Stimulated activated CD4-positive, alpha-beta T cell treated with anti-CD3 and anti-CD28 coated beads, Interleukin-1b, Interleukin-23, amount 100 ng/mL, for 4 hours (primary cell): ENCODE data around the gene CPTP.

Experiments
- DNase-seq, 2 donors: peaks; one replicate each; pipeline ENCODE4 v3.0.0-alpha.2; 2020; ENCODE audit warnings: low read depth in 2 of 2

The CPTP gene

DNA sequence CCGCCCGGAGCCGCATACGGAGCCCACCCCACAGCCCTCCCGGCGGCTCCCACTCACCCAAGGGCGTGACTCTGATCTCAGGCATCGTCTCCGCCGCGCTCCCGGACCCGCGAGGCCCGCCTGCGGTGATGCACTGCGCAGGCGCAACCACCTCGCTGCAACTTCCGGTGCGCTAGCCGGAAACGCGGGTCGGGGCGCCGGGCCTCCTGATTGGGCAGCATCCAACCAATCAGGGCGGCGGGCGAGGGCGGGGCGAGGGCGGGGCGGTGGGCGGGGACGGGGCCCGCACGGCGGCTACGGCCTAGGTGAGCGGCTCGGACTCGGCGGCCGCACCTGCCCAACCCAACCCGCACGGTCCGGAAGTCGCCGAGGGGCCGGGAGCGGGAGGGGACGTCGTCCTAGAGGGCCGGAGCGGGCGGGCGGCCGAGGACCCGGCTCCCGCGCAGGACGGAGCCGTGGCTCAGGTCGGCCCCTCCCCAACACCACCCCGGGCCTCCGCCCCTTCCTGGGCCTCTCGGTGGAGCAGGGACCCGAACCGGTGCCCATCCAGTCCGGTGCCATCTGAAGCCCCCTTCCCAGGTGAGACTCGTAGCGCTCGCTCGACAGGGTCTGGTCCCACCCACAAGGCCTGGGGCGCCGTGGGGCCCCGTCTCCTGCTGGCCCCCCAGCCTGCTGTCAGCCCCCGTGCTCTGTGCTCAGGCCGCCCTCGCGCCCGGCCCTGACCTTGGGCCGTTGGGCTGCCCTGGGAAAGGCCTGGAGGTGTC is at the start of gene CPTP, which contains the start of gene INTS11:
Gene CPTP (plus strand): TSS at position 279 of the 764 bp plus-strand sequence. CDS start 2,109 bp downstream, outside the sequence.
Gene INTS11 (minus strand): TSS at position 137 of the 764 bp plus-strand sequence. CDS start 52 bp downstream, at position 85.
- peak; percentile 95 for DNase-seq

DNA sequence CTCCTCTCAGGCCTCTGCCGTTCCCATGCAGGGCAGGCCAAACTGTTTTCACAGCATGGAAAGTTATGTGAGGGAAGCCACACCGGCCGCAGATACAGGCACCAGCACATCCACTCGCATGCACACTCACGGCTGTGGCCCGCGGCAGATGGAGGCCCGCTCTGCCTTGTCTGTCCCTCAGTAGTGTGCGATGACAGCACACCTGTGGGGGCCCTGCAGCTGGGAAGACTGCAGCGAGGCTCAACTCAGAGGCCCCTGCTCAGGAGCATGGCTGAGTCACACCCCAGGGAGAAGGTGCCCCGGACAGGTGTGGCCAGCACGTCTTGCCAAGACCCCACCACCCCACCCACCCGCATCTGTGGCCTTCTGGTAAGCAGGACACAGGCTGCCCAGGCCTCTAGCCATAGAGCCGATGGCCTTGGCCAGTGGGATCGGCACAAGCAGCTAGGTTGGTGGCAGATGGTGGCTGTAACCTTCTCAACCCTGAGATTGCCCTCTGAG is 49.6 kb upstream of the CPTP start:
- DNase-seq = no peak

DNA sequence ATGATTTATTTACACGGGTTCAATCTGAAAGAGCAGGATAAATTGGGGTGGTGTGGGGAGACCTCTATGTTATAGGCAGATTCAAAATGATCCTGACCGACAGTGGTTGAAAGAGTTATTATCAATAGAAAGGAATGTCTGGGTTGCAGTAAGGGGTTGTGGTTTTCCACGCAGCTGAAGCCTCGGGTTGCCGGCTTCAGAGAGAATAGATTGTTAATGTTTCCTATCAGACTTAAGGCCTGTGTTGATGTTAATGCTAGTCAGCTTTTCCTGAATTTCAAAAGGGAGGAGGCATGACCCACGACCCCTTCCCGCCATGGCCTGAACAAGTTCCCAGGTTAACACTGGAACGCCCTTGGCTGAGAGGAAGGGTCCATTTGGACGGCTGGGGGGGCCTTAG is 48.8 kb upstream of the CPTP start:
- DNase-seq = no peak

DNA sequence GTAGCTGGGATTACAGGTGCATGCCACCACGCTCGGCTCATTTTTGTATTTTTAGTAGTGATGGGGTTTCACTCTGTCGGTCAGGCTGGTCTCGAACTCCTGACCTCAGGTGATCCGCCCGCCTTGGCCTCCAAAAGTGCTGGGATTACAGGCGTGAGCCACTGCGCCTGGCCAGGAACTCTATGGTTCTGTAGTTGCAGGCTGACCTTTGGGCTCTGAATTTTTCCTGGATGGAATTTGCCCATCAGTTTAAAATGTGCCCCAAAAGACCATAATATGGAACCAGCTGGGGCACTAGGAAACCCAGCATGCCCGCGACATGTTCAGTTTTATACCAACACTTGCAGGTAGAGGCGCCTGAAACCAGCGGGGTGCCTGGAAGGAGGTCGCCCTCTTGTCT is 46.0 kb upstream of the CPTP start:
- DNase-seq = no peak

DNA sequence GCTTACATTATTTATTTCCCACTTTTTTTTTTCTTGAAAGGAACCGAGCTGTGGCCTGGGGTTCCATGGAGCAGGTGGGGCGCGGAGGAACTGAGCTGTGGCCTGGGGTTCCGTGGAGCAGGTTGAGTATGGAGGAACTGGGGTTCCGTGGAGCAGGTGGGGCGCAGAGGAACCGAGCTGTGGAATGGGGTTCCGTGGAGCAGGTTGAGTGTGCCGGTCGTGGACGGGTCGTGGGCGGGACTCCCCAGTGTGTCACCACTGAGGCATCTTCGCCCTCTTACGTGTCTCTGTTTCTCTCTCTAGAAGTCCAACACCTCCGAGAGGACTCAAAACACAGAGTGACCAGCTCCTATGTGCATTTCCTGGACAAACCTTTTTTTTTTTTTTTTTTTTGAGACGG is 45.6 kb upstream of the CPTP start:
- DNase-seq = no peak

DNA sequence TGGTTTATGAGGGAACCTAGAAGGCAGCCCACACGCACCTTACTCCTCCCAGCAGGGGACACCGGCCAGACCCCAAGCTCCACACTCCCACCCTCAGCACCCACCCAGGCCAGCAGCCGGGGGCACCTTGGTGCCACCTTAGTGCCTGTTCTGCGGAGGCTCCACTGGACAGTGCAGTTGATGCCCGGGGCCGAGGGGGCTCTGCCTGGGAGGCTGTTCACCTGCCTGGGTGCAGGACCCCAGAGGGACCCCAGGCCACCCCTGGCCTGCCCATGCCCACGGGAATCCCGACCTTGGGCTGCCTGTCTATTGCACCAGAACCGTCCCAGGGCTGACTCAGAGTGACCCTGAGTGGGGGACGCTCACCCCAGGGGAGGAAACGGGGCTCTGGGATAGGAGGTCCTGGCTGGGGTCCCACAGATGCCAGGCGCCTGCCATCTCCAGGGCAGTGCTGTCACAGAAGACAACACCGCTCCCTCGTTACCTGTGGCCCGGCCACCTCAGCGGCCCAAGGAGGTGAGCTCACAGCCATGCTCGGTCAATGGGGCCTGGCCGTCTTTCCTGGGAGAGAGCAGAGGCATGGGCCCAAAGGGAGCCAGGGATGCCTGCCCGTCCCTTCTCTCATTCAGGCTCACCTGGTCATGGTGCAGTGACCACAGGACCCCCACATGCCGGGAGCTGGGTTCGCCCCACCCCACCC is 43.7 kb upstream of the CPTP start:
- DNase-seq = no peak

DNA sequence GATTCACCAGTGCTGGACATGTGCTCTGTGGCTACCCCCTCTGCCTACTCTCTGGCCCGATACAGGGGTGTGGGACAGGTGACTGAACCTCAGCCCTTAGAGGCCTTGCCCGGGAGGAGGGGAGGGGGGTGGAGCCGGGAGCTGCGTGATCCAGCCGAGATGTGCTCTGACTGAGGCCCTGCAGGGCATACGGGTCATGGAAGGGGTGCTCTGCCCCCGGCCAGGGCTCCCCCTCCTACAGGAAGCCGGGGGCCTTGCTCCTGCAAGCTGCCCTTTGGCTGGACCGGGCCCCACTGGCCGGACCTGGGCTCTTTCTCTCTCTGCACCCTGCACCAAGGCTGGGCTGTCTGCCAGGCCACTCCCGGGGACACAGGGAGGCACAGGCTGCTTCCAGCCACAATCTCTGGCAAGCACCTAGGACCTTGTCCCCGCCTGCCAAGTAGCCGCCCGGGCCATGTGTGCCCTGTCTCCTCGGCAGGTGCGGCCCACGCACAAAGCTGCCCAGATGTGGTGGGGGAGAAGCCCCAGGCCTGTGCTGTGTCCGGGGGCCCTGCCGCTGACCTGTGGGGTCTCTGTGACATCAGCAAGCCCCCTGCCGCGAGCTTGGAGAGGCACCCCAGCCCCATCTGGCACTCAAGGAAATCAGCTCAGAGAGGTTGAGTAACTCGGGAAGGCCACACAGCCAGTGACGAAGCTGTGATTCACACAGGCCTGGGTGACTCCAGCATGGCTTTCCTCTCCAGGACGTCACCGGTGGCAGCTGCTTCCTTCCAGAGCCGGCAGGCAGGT is 42.9 kb upstream of the CPTP start:
- DNase-seq = no peak

DNA sequence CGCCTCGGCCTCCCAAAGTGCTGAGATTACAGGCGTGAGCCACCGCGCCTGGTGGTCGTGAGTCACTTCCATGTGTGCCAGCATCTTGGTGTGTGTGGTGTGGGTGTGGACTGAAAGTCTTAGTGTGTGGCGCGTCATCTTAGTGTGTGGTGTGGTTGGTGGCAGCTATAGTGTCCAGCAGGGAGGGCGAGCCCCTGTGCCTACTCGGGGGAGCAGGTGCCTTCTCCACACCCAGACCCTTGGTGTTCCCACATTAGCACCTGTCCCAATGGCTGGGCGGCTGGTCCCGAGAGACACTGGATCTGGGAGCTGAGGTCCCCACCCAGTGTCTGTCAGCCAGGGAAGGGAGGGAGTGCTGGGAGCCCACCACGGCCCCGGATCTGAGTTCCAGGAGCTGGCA is 41.6 kb upstream of the CPTP start:
- DNase-seq = no peak

DNA sequence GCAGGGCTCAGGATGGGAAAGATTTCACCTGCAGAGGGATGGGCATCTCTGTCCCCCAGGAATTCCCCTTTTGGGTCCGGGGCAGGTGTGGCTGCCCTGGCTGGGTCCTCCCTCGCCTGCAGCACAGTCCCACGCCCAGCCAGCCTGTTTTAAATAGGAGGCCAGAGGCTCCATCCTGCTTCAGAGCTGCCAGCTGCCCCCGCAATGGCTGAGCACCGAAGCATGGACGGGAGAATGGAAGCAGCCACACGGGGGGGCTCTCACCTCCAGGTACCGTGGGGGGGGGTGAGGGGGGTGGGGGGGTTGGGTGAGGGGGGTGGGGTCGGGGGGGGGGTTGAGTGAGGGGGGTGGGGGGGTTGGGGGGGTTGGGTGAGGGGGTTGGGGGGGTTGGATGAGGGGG is 40.8 kb upstream of the CPTP start:
- no peak for DNase-seq

DNA sequence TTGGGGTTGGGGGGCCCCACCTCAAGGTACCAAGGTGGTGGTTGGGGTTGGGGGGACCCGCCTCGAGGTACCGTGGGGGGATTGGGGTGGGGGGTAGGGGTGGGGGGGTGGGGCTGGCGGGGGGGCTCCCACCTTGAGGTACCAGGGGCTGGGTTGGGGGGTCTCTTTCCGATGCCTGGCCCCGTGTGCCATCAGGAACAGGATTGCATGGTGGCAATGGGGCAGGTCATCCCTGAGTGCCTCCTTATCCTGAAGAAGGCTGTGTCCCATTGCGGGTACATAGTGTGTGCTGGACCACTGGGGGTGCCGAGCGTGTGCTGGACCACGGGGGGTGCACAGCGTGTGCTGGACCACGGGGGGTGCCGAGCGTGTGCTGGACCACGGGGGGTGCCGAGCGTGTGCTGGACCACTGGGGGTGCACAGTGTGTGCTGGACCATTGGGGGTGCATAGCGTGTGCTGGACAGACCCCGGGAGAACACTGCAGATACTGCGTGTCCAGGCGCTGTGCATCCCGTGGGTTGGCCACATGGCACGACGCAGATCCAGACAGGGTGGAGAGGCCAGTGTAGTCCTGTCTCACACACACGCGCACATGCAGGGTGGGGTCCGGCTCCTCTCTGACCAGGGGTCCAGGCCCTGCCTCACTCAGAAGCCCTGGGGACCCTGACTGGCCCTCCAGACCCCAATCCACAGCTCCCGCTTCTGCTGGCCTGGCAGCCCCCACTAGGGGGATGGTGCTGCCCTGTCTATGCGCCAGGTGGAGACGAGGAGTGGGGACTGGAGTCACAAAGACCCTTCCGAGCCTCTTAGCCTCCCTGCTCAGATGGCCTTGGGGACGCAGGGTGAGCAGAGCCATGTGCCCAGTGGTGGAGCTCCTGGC is 40.1 kb upstream of the CPTP start:
- no peak for DNase-seq

DNA sequence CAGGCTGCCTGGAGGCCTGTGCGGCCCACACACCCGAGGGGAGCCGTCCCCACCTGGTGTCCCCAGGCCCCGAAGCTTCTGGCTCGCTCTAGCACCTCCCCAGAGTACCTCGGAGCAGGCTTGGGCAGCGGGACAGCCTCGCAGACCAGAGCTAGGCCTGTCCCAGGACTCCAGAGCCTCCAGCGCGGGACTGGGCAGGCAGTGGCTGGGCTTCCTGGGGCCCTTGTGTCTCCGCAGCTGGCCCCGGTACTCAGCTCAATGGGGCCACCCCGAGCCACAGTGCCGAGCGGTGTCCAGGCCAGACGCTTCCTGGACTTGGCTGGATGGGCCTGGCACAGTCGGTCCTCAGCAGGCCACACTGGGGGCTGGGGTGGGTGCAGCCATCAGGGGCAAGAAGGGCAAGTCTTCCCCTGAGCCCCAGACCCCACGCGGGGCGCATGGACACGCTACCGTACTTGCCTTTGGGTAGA is 39.5 kb upstream of the CPTP start:
- DNase-seq = no peak

DNA sequence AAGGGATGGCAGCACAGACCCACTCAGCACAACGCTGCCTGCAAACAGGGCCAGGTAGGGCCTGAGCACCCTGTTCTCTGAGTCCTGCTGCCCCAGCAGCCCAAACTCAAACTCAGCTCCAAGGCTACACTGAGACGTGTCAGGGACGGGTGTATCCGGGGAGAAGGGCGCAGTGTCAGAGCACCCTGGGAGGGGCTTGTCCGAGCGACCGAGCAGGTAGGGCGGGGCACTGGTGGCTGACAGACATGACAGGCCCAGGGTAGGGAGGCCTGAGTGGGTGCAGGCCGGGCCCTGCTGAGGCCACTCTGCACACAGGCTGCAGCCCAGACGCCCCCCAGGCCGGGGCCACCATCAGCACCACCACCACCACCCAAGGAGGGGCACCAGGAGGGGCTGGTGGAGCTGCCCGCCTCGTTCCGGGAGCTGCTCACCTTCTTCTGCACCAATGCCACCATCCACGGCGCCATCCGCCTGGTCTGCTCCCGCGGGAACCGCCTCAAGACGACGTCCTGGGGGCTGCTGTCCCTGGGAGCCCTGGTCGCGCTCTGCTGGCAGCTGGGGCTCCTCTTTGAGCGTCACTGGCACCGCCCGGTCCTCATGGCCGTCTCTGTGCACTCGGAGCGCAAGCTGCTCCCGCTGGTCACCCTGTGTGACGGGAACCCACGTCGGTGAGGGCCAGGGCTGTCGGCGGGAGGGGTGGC is 38.8 kb upstream of the CPTP start:
- no peak for DNase-seq

DNA sequence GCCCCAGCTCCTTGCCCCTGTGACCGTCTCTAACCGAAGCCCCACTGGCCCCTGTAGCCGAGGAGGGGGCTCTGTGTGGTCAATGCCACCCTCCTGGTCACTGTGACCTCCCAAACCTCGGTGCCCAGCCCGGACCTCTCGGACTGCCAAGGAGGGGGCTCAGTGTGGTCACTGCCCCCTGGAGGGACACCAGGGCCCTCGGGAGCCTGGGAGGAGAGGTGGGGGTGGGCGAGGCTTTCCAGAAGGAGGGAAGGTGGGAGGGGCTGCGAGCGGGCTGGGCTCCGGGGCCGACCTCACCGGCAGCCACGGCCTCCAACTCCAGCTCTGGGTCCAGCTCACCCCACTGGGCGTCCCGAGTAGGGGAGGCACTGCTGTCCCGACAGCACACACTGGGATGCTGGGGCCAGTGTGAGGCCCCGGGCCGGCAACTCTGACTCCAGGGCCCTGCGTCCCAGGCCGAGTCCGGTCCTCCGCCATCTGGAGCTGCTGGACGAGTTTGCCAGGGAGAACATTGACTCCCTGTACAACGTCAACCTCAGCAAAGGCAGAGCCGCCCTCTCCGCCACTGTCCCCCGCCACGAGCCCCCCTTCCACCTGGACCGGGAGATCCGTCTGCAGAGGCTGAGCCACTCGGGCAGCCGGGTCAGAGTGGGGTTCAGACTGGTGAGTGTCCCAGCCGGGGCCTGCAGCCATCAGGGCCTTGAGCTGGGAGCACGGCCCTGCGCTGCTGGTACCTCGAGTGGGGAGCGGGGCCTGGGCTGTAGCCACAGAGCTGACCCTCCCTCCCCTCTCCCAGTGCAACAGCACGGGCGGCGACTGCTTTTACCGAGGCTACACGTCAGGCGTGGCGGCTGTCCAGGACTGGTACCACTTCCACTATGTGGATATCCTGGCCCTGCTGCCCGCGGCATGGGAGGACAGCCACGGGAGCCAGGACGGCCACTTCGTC is 38.0 kb upstream of the CPTP start:
- DNase-seq = no peak

DNA sequence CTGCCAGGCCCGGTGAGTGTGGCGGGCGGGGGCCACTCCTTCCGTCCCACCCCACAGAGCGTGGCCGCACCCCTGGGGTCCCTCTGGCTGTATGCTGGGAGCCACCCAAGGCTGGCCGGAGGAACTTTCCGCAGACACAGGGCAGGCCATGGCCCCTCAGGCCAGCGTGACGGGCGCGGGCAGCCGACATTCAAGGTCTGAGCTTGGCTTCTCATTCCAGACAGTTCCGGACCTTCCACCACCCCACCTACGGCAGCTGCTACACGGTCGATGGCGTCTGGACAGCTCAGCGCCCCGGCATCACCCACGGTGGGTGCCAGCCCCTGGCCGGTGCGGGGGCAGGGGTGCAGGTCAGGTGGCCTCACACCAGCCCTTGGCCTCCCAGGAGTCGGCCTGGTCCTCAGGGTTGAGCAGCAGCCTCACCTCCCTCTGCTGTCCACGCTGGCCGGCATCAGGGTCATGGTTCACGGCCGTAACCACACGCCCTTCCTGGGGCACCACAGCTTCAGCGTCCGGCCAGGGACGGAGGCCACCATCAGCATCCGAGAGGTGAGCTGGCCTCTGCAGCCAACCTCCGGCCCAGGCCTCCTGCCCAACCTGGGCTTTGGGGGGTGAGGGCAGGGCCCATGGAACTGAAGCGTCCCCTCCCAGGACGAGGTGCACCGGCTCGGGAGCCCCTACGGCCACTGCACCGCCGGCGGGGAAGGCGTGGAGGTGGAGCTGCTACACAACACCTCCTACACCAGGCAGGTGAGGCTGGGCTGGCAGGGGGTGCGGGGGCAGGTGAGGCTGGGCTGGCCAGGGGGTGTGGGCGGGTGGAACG is 37.1 kb upstream of the CPTP start:
- no peak for DNase-seq

DNA sequence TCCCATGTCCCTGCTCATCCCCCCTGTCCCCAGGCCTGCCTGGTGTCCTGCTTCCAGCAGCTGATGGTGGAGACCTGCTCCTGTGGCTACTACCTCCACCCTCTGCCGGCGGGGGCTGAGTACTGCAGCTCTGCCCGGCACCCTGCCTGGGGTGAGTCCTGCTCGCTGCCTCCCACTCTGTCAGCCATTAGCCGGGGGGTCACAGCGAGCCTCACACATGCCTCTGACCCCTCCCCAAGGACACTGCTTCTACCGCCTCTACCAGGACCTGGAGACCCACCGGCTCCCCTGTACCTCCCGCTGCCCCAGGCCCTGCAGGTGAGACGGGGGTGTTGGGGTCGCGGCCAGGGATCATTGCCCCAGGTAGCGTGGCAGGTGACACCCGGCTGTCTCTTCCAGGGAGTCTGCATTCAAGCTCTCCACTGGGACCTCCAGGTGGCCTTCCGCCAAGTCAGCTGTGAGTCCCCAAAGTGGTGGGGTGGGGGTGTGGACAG is 34.3 kb upstream of the CPTP start:
- peak; percentile 46 to 66 for DNase-seq

DNA sequence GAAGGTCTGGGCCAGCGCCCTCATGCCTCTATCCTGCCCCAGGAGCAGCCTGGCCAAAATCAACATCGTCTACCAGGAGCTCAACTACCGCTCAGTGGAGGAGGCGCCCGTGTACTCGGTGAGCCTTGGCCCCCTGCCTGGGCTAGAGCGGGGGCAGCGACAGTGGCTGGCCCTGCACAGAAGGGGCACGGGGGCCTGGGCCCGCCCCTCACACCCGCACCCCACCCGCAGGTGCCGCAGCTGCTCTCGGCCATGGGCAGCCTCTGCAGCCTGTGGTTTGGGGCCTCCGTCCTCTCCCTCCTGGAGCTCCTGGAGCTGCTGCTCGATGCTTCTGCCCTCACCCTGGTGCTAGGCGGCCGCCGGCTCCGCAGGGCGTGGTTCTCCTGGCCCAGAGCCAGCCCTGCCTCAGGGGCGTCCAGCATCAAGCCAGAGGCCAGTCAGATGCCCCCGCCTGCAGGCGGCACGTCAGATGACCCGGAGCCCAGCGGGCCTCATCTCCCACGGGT is 33.5 kb upstream of the CPTP start:
- DNase-seq = no peak

DNA sequence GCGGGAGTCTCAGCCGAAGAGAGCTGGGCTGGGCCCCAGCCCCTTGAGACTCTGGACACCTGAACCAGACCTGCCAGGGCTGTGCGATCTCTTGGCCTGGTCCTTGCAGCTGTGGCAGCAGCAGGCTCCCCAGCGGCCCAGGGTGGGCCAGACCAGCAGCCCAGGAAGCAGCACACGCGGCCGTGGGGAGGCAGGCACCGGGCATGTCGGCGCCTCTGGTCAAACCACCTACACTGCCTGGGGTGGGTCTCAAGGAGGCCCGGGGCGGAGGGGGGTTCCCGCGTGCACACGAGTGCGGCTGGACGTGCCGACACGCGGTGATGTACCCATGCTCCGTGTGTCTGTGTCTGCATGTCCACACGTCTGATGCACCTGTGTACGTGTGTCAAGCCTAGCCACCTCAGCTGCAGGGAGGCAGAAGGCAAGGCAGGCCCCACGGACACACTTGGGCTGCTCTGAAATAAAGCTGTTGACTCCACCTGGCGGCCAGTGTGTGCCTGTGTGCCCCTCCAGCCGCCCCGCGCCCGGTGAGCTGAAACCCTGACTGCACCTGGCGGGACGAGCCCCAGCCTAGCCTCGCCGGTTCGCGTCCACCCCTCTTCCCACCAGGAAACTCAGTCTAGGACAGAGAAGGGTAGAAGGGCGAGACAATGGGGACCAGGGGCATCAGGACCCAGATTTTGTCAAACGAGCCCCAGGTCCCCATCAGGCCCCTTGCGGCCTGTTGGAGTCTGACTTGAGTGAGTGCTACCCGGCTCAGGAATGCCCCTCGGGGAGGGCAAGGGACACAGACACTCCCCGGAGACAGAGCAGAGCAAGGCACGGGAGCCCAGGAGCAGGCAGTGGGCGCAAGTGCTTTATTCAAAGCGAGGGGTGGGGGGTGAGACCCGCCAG is 32.8 kb upstream of the CPTP start:
- DNase-seq = peak; percentile 62 to 66
